ENCODE results near the gene NIPAL4. TPM values are rescaled to one million over a fixed set of nuclear protein-coding genes. Genes with fewer than 3 reads are reported as not detected.

The NIPAL4 gene
- total RNA-seq, 1 donor from 2014 or later: 0.30 TPM

GRCh38 chr5:157506981-157507780 lies 47.2 kb downstream of the NIPAL4 start:
- peak; percentile 76 for DNase-seq (ENCODE audit: low spot score)
- intact Hi-C loops (cut with DNase I): no loop called here

- peak; percentile 62 for DNase-seq (ENCODE audit: low spot score)
- intact Hi-C loops (cut with DNase I): no loop called here
Measured at GRCh38 chr5:157509093-157509492, 49.1 kb downstream of the NIPAL4 start.

GRCh38 chr5:157509587-157509986 lies 49.6 kb downstream of the NIPAL4 start:
- no peak for DNase-seq (ENCODE audit: low spot score)
- intact Hi-C loops (cut with DNase I): no loop called here

- intact Hi-C loops (cut with DNase I): loop anchor here (5.0 kb wide), 2 partner anchors 52 to 67 kb away; partner anchors contain the start of gene ADAM19
- DNase-seq (ENCODE audit: low spot score): no peak
Measured at GRCh38 chr5:157510682-157511081, 50.7 kb downstream of the NIPAL4 start.

- intact Hi-C loops (cut with DNase I): loop anchor here (5.0 kb wide), 2 partner anchors 50 to 65 kb away; partner anchors contain the start of gene ADAM19
- peak; percentile 92 for DNase-seq (ENCODE audit: low spot score)
Measured at GRCh38 chr5:157511651-157512644, 51.9 kb downstream of the NIPAL4 start.

- DNase-seq (ENCODE audit: low spot score): peak; percentile 69
- intact Hi-C loops (cut with DNase I): loop anchor here (5.0 kb wide), 2 partner anchors 49 to 64 kb away; partner anchors contain the start of gene ADAM19
Measured at GRCh38 chr5:157513182-157513581, 53.2 kb downstream of the NIPAL4 start.

- intact Hi-C loops (cut with DNase I): loop anchor here (5.0 kb wide), 2 partner anchors 47 to 62 kb away; partner anchors contain the start of gene ADAM19
- no peak for DNase-seq (ENCODE audit: low spot score)
Measured at GRCh38 chr5:157514974-157515373, 55.0 kb downstream of the NIPAL4 start.

- intact Hi-C loops (cut with DNase I): no loop called here
- peak; percentile 67 for DNase-seq (ENCODE audit: low spot score)
Measured at GRCh38 chr5:157516006-157516405, 56.0 kb downstream of the NIPAL4 start.

GRCh38 chr5:157516626-157517325 lies 56.8 kb downstream of the NIPAL4 start:
- peak; percentile 77 for DNase-seq (ENCODE audit: low spot score)
- intact Hi-C loops (cut with DNase I): no loop called here

- intact Hi-C loops (cut with DNase I): no loop called here
- DNase-seq (ENCODE audit: low spot score): no peak
Measured at GRCh38 chr5:157518963-157519362, 59.0 kb downstream of the NIPAL4 start.

GRCh38 chr5:157519579-157520253 lies 59.7 kb downstream of the NIPAL4 start:
- intact Hi-C loops (cut with DNase I): no loop called here
- no peak for DNase-seq (ENCODE audit: low spot score)

GRCh38 chr5:157520911-157521703 lies 61.1 kb downstream of the NIPAL4 start:
- DNase-seq (ENCODE audit: low spot score): peak; percentile 79
- intact Hi-C loops (cut with DNase I): no loop called here

- DNase-seq (ENCODE audit: low spot score): no peak
- intact Hi-C loops (cut with DNase I): no loop called here
Measured at GRCh38 chr5:157521704-157522029, 61.7 kb downstream of the NIPAL4 start.

GRCh38 chr5:157523976-157524375 lies 64.0 kb downstream of the NIPAL4 start:
- intact Hi-C loops (cut with DNase I): no loop called here

More at GRCh38 chr5:157523976-157524375, 64.0 kb downstream of the NIPAL4 start:
- peak; percentile 27 for DNase-seq (ENCODE audit: low spot score)
